ENCODE measurements around the gene RTN4R.

Gene RTN4R

GRCh38 chr22:20239676-20240446 lies 28.3 kb downstream of the RTN4R start:
- DNase-seq, result no peak

- DNase-seq, result no peak
Observed at GRCh38 chr22:20238901-20239675, 29.0 kb downstream of the RTN4R start.

DNA sequence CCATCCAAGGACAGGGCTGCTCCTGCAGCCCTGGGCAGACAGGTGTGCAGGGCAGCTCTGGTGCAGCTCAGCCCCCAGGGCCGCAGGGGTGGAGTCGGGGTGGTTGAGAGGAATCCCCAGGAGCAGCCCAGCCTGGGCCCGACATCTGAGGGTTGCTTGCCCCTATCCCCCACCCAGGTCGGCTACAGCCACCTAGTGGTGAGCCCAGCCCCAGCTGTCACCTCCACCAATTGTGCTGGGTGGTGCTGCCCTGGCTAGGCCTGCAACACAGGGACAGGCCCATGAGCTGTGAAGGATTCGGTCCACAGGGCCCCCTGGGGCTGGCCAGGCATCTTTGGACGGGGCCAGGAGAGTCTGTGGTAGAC lies 29.6 kb downstream of the RTN4R start:
- DNase-seq, result peak; percentile 17

- no peak for DNase-seq
Observed at GRCh38 chr22:20237480-20238440, 30.4 kb downstream of the RTN4R start.

GRCh38 chr22:20236052-20236717 lies 31.9 kb downstream of the RTN4R start:
- DNase-seq, result no peak

- DNase-seq, result no peak
Observed at GRCh38 chr22:20235389-20235991, 32.6 kb downstream of the RTN4R start.

- no peak for DNase-seq
Observed at GRCh38 chr22:20234760-20235388, 33.2 kb downstream of the RTN4R start.

DNA sequence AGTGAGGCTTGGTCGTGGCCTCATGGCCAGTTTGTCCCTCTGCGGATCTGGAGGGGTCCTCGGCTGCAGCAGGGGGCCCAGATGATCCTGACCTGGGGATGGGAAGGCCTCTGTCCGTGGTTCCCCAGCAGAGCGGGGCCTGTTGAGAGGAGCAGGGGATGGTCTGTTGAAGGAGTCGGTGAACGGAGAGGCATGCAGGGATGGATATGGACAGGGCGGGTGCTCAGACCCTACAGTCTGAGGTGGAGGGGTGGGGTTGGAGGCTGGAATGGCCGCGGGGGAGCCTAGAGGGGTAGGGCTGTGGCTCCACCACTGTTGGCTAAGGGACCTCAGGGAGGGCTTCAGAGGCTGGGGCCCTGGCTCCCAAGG lies 33.8 kb downstream of the RTN4R start:
- no peak for DNase-seq

GRCh38 chr22:20233351-20234313 lies 34.5 kb downstream of the RTN4R start:
- no peak for DNase-seq

DNA sequence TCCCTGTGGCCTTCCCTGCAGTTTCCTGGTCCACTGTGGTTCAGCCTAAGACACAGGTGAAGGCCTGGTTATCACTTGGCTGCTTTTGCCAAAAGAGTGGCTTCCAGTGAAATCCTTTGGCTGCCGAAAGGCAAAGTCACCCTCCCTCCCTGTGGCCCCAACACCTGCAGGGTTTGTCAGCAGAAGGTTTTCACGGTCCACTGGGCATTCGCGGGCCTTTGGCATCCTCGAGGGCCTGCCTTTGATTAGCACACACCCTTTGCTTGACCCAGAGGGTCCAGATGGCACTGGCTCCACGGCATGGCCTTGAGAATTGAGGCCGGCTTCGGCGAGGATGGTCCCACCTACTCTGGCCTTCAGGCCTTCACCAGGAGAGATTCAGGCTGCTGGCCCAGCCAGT lies 35.3 kb downstream of the RTN4R start:
- DNase-seq, result no peak

DNA sequence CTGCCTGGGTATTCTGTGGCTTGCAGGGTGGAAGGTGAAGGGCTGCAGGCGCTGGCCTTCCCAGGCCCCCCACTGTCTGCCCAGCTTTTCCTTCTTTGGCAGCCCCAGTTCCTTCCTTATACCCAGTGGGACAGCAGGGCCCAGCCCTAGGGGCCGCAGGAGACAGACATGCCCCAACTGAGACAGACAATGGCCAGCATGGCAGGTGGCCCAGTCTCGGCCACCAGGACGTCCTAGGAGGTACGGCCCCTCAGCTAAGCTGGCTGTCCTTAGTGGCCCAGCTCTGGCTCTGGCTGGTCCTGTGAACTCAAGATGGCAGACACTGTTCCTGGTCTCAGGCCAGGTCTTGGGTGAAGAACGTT lies 35.9 kb downstream of the RTN4R start:
- DNase-seq, result no peak

DNA sequence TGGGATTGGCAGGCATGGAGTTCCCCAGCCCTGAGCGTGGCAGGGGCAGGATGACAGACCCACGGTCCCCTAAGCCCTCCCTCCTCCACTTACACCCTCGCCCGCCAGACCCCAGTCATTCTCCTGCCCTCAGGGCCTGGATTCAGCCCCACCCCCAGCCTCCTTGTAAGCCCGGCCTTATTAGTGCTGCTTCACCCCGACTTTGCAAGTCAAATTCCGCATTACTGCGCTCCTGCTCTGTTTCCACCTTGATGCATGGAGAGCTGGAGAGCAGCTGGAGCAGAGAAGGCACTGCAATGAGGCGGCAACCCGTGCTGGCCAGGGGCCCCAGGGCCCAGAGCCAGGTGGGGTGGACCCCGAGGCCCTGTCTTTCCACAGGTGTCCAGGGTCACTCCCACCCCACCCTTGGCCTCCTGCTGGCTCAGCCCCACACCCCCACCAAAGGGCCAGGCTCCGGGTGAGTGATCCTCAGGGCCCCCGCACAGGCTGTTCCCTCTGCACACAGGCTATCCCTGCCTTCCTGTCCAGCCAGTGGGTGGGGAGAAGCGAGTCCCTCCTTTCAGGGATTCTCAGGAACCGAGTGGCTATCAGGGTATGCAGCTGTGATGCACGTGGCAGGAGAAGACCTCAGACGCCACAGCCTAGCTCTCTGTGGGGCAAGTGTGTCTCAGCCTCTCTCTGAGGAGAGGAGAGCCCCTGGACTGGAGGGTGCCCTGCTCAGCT lies 36.4 kb downstream of the RTN4R start:
- DNase-seq, result no peak

GRCh38 chr22:20230777-20231420 lies 37.2 kb downstream of the RTN4R start:
- DNase-seq, result no peak

GRCh38 chr22:20229916-20230775 lies 38.0 kb downstream of the RTN4R start:
- DNase-seq, result no peak

DNA sequence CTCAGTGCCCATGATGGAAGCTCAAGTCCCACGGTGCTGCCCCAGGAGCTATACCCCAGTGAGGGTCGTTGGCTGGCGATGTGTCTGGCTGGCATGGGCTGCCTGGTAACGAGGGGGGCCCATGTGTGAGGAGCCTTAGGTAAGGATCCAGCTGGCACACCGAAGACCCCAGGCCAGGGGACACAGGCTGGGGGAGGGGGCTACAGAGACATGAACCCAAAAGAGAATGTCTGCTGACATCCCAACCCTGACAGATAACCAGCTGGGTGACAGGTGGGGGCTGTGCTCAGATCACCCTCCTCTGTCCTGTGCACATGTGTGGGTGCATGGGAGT lies 39.2 kb downstream of the RTN4R start:
- DNase-seq, result no peak

GRCh38 chr22:20228055-20228938 lies 39.8 kb downstream of the RTN4R start:
- DNase-seq, result no peak

DNA sequence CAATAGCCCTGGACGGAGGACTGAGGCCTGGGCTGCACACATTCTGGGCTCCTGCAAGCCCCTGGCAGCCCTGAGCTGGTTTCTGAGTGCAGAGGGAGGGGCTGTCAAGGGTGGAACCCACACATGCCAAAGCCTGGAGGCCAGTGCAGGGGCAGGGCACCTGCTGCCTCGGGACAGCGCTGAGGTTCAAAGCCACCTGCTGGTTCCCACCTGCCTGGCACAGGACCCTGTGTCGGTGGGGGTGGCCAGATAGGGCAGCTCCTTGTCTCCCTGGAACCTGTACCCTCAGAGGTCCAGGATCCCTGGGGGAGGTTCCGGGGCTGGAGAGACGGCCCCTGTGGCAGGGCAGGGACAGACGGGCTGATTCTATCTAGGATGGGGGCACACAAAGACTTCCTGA lies 40.8 kb downstream of the RTN4R start:
- DNase-seq, result no peak
